ENCODE data around the gene AMIGO1.

Gene AMIGO1

GRCh38 chr1:109482242-109482641 lies 27.3 kb downstream of the AMIGO1 start:
- no peak overlapping the region for H2AFZ ChIP-seq (ENCODE audit: low read depth, low read length)
- no peak for TF ChIP-seq EZH2phosphoT487 (IDR thresholded peaks at IDR 0.05; ENCODE audit: low read depth)
- TF ChIP-seq CTCF (IDR thresholded peaks at IDR 0.05; ENCODE audit: low read depth, low read length) = no peak
- H3K9me3 ChIP-seq (ENCODE audit: insufficient read depth, low read length) = no peaks in the 10 kb centered on the region
- H3K4me2 ChIP-seq (ENCODE audit: low read length) = no peak overlapping the region
- H4K20me1 ChIP-seq (ENCODE audit: insufficient read depth, low read length) = no peaks in the 10 kb centered on the region
- peaks cover 9% of the 10 kb centered on the region for H3K79me2 ChIP-seq (ENCODE audit: low read length)
- no peaks in the 10 kb centered on the region for H3K27me3 ChIP-seq (ENCODE audit: low read depth, low read length)
- H3K4me3 ChIP-seq (ENCODE audit: low read length) = no peak overlapping the region
- H3K9ac ChIP-seq (ENCODE audit: low read length) = no peak overlapping the region
- H3K27ac ChIP-seq (ENCODE audit: low read length) = no peak overlapping the region
- H3K4me1 ChIP-seq (ENCODE audit: low read length) = peaks cover 15% of the 10 kb centered on the region
- H3K36me3 ChIP-seq (replicated peaks; ENCODE audit: low read depth, low read length) = no peaks in the 10 kb centered on the region

GRCh38 chr1:109481646-109482045 lies 27.9 kb downstream of the AMIGO1 start:
- Histone ChIP-seq H3K27me3 (ENCODE audit: low read depth, low read length) (no peaks in the 10 kb centered on the region), H3K36me3 (replicated peaks; ENCODE audit: low read depth, low read length) (no peaks in the 10 kb centered on the region), H4K20me1 (ENCODE audit: insufficient read depth, low read length) (no peaks in the 10 kb centered on the region), H2AFZ (ENCODE audit: low read depth, low read length) (no peak overlapping the region), H3K4me3 (ENCODE audit: low read length) (no peak overlapping the region), H3K4me2 (ENCODE audit: low read length) (no peak overlapping the region), H3K4me1 (ENCODE audit: low read length) (peaks cover 15% of the 10 kb centered on the region), H3K27ac (ENCODE audit: low read length) (no peak overlapping the region), H3K79me2 (ENCODE audit: low read length) (peaks cover 9% of the 10 kb centered on the region), H3K9ac (ENCODE audit: low read length) (no peak overlapping the region), H3K9me3 (ENCODE audit: insufficient read depth, low read length) (no peaks in the 10 kb centered on the region)
- TF ChIP-seq CTCF (IDR thresholded peaks at IDR 0.05; ENCODE audit: low read depth, low read length) (no peak), EZH2phosphoT487 (IDR thresholded peaks at IDR 0.05; ENCODE audit: low read depth) (no peak)

GRCh38 chr1:109479901-109480300 lies 29.6 kb downstream of the AMIGO1 start:
- no peaks in the 10 kb centered on the region for H3K27me3 ChIP-seq (ENCODE audit: low read depth, low read length)
- no peaks in the 10 kb centered on the region for H3K9me3 ChIP-seq (ENCODE audit: insufficient read depth, low read length)
- no peak overlapping the region for H3K4me2 ChIP-seq (ENCODE audit: low read length)
- no peak overlapping the region for H3K4me3 ChIP-seq (ENCODE audit: low read length)
- no peak overlapping the region for H3K9ac ChIP-seq (ENCODE audit: low read length)
- no peaks in the 10 kb centered on the region for H4K20me1 ChIP-seq (ENCODE audit: insufficient read depth, low read length)
- H3K79me2 ChIP-seq (ENCODE audit: low read length) = peaks cover 8% of the 10 kb centered on the region
- H3K27ac ChIP-seq (ENCODE audit: low read length) = no peak overlapping the region
- peaks cover 7% of the 10 kb centered on the region for H3K4me1 ChIP-seq (ENCODE audit: low read length)
- no peak for TF ChIP-seq EZH2phosphoT487 (IDR thresholded peaks at IDR 0.05; ENCODE audit: low read depth)
- TF ChIP-seq CTCF (IDR thresholded peaks at IDR 0.05; ENCODE audit: low read depth, low read length) = no peak
- H2AFZ ChIP-seq (ENCODE audit: low read depth, low read length) = no peak overlapping the region
- H3K36me3 ChIP-seq (replicated peaks; ENCODE audit: low read depth, low read length) = no peaks in the 10 kb centered on the region

GRCh38 chr1:109479311-109479710 lies 30.2 kb downstream of the AMIGO1 start:
- H3K27ac ChIP-seq (ENCODE audit: low read length) = no peak overlapping the region
- H3K9ac ChIP-seq (ENCODE audit: low read length) = no peak overlapping the region
- TF ChIP-seq EZH2phosphoT487 (IDR thresholded peaks at IDR 0.05; ENCODE audit: low read depth) (no peak), CTCF (IDR thresholded peaks at IDR 0.05; ENCODE audit: low read depth, low read length) (no peak)
- no peaks in the 10 kb centered on the region for H3K27me3 ChIP-seq (ENCODE audit: low read depth, low read length)
- H4K20me1 ChIP-seq (ENCODE audit: insufficient read depth, low read length) = no peaks in the 10 kb centered on the region
- no peak overlapping the region for H3K4me2 ChIP-seq (ENCODE audit: low read length)
- no peak overlapping the region for H3K4me3 ChIP-seq (ENCODE audit: low read length)
- no peaks in the 10 kb centered on the region for H3K9me3 ChIP-seq (ENCODE audit: insufficient read depth, low read length)
- H3K36me3 ChIP-seq (replicated peaks; ENCODE audit: low read depth, low read length) = no peaks in the 10 kb centered on the region
- H3K4me1 ChIP-seq (ENCODE audit: low read length) = peaks cover 4% of the 10 kb centered on the region; the same call in 1 of the 2 replicates
- H3K79me2 ChIP-seq (ENCODE audit: low read length) = peaks cover 2% of the 10 kb centered on the region
- H2AFZ ChIP-seq (ENCODE audit: low read depth, low read length) = no peak overlapping the region
